Stimulated activated CD4-positive, alpha-beta T cell treated with anti-CD3 and anti-CD28 coated beads, Interleukin-15, amount 100 ng/mL, for 1 hour (primary cell): ENCODE results near the gene PAQR6.

Source experiments
- DNase-seq, 2 donors: peaks; one replicate each; pipeline ENCODE4 v3.0.0-alpha.2; 2020; ENCODE audit warnings: low read depth in 1 of 2, low spot score in 1 of 2

Gene PAQR6

GRCh38 chr1:156196445-156196844 is 51.4 kb downstream of the PAQR6 start:
- no peak for DNase-seq

- DNase-seq, result no peak
These were observed 52.0 kb downstream of the PAQR6 start for GRCh38 chr1:156195853-156196252.

GRCh38 chr1:156194300-156194652 is 53.6 kb downstream of the PAQR6 start:
- no peak for DNase-seq

- DNase-seq, result peak; percentile 92 to 95
These were observed 54.2 kb downstream of the PAQR6 start, which contains the start of gene SLC25A44 for GRCh38 chr1:156193488-156194299. Gene SLC25A44, plus strand, starts transcription at chr1:156194104. Its CDS starts 5,744 bp downstream, at chr1:156199848.
